ENCODE results near the gene VIPAS39. TPM values are rescaled to one million over a fixed set of nuclear protein-coding genes. Genes with fewer than 3 reads are reported as not detected.

Gene VIPAS39
- total RNA-seq, 1 experiment from 2014 or later, result 19.3 TPM

GRCh38 chr14:77439861-77440260 lies 17.5 kb downstream of the VIPAS39 start:
- intact Hi-C loops (cut with micrococcal nuclease; ENCODE audit: unreplicated experiment), result no loop called here
- Mint-ChIP-seq H3K4me1 (ENCODE audit: low read depth, unreplicated experiment) (no peaks in the 10 kb centered on the region), H3K27me3 (ENCODE audit: unreplicated experiment) (no peaks in the 10 kb centered on the region), H3K27ac (ENCODE audit: unreplicated experiment) (no peak overlapping the region), H3K9me3 (ENCODE audit: low read depth, unreplicated experiment) (no peaks in the 10 kb centered on the region), H3K4me3 (ENCODE audit: low read depth, unreplicated experiment) (no peak overlapping the region), H3K36me3 (ENCODE audit: insufficient read depth, unreplicated experiment) (peaks cover 19% of the 10 kb centered on the region)
- no peak for TF ChIP-seq CTCF (IDR thresholded peaks at IDR 0.05; ENCODE audit: unreplicated experiment)
- no TSS peak for BruUV-seq (replicated peaks)
- DNase-seq, result no peak
- CTCF ChIA-PET, result no interaction called here

GRCh38 chr14:77438596-77438995 lies 18.8 kb downstream of the VIPAS39 start:
- no TSS peak for BruUV-seq (replicated peaks)
- H3K36me3 Mint-ChIP-seq (ENCODE audit: insufficient read depth, unreplicated experiment), result peaks cover 26% of the 10 kb centered on the region

GRCh38 chr14:77436042-77436441 lies 21.4 kb downstream of the VIPAS39 start:
- Mint-ChIP-seq H3K9me3 (ENCODE audit: low read depth, unreplicated experiment) (no peaks in the 10 kb centered on the region), H3K27me3 (ENCODE audit: unreplicated experiment) (no peaks in the 10 kb centered on the region), H3K27ac (ENCODE audit: unreplicated experiment) (no peak overlapping the region), H3K4me1 (ENCODE audit: low read depth, unreplicated experiment) (no peaks in the 10 kb centered on the region), H3K36me3 (ENCODE audit: insufficient read depth, unreplicated experiment) (peaks cover 26% of the 10 kb centered on the region), H3K4me3 (ENCODE audit: low read depth, unreplicated experiment) (no peak overlapping the region)
- CTCF ChIA-PET, result no interaction called here
- intact Hi-C loops (cut with micrococcal nuclease; ENCODE audit: unreplicated experiment), result no loop called here
- DNase-seq, result no peak
- no TSS peak for BruUV-seq (replicated peaks)
- no peak for TF ChIP-seq CTCF (IDR thresholded peaks at IDR 0.05; ENCODE audit: unreplicated experiment)

More at GRCh38 chr14:77438596-77438995, 18.8 kb downstream of the VIPAS39 start:
- DNase-seq, result no peak
- no peak overlapping the region for H3K4me3 Mint-ChIP-seq (ENCODE audit: low read depth, unreplicated experiment)
- no peaks in the 10 kb centered on the region for H3K4me1 Mint-ChIP-seq (ENCODE audit: low read depth, unreplicated experiment)
- CTCF ChIA-PET, result no interaction called here
- H3K27ac Mint-ChIP-seq (ENCODE audit: unreplicated experiment), result no peak overlapping the region
- intact Hi-C loops (cut with micrococcal nuclease; ENCODE audit: unreplicated experiment), result no loop called here
- H3K9me3 Mint-ChIP-seq (ENCODE audit: low read depth, unreplicated experiment), result no peaks in the 10 kb centered on the region
- no peak for TF ChIP-seq CTCF (IDR thresholded peaks at IDR 0.05; ENCODE audit: unreplicated experiment)
- H3K27me3 Mint-ChIP-seq (ENCODE audit: unreplicated experiment), result no peaks in the 10 kb centered on the region

- Mint-ChIP-seq H3K4me3 (ENCODE audit: low read depth, unreplicated experiment) (no peak overlapping the region), H3K27me3 (ENCODE audit: unreplicated experiment) (no peaks in the 10 kb centered on the region), H3K4me1 (ENCODE audit: low read depth, unreplicated experiment) (peaks cover 8% of the 10 kb centered on the region), H3K27ac (ENCODE audit: unreplicated experiment) (no peak overlapping the region), H3K36me3 (ENCODE audit: insufficient read depth, unreplicated experiment) (peaks cover 23% of the 10 kb centered on the region), H3K9me3 (ENCODE audit: low read depth, unreplicated experiment) (no peaks in the 10 kb centered on the region)
- no TSS peak for BruUV-seq (replicated peaks)
- CTCF ChIA-PET, result no interaction called here
- intact Hi-C loops (cut with micrococcal nuclease; ENCODE audit: unreplicated experiment), result no loop called here
- DNase-seq, result no peak
- TF ChIP-seq CTCF (IDR thresholded peaks at IDR 0.05; ENCODE audit: unreplicated experiment), result no peak
Observed at GRCh38 chr14:77426396-77426795, 31.0 kb downstream of the VIPAS39 start.
